ENCODE measurements around the gene SEPTIN11. TPM values are rescaled to one million over a fixed set of nuclear protein-coding genes. Genes with fewer than 3 reads are reported as not detected.
A peak's percentile ranks its signal among the peaks of the same experiment; 100 is the strongest.

Gene SEPTIN11
- 21.2 and 45.1 TPM in 2 replicates for total RNA-seq (2014; rRNA removed; shearing (Covaris generic); ENCODE audit: low replicate concordance)

DNA sequence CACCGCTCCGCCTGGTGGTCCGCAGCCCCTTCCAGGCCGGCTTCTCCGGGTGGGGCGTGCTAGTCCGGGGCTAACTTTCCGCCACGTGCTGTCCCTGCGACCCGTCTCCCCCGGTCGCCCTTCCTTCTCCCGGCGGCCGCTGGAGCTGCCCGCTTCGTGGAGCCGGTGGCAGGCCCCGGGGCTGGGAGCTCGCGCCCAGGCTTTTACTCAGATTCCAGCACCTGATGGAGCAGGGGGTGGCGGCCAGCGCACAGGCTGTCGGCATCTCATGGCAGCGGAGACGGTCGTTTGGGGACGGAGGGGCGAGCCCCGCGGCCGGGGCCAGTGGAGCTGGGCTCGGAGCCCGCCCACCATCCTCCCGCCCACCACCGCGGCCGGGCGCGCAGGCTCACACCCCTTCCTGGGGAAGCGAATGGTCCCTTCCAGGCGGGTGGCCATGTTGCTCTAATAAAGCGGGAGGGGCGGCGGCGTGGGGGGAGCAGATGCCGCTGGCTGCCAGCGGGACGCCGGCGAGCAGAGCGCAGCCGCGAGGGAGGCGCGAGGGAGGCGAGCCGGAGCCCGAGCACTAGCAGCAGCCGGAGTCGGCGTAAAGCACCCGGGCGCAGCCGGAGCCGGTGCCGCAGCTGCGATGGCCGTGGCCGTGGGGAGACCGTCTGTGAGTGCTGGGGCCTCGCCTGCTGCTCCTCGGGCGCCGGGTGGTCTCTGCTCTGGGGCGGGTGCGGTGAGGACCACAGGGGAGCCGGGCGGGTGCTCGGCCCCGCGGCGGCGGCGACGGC lies at the start of gene SEPTIN11:
Gene SEPTIN11 (plus strand): TSS at position 477 of the 776 bp plus-strand sequence. CDS start 152 bp downstream, at position 629.
- no peak within 1 kb of the TSS for H3K27ac ChIP-seq (ENCODE audit: low read length)
- peak within 1 kb of the TSS; percentile 78 for H3K4me2 ChIP-seq (ENCODE audit: low read depth, low read length, poor library complexity, severe bottlenecking)
- peak; percentile 89 for DNase-seq
- 0 out of 2 replicates have a peak, but pooled peaks cover 3% of the 10 kb centered on the region for H4K20me1 ChIP-seq (ENCODE audit: insufficient read depth, low read depth, low read length)
- H3K9ac ChIP-seq (ENCODE audit: low read length) = peak within 1 kb of the TSS; percentile 77
- peaks cover 27% of the 10 kb centered on the region for H3K79me2 ChIP-seq (ENCODE audit: low read length)
- H3K27me3 ChIP-seq (ENCODE audit: low read length) = no peaks in the 10 kb centered on the region
- H2AFZ ChIP-seq (ENCODE audit: low read length) = peak within 1 kb of the TSS; percentile 62; the same call in 1 of the 2 replicates
- peak within 1 kb of the TSS; percentile 76 for H3K4me3 ChIP-seq (ENCODE audit: low read length)
- peaks cover 20% of the 10 kb centered on the region for H3K4me1 ChIP-seq (ENCODE audit: low read length)
- H3K9me2 ChIP-seq (replicated peaks; ENCODE audit: insufficient read depth, low read length) = no peaks in the 10 kb centered on the region
- no peaks in the 10 kb centered on the region for H3K36me3 ChIP-seq (ENCODE audit: insufficient read depth, low read length)
- no peaks in the 10 kb centered on the region for H3K9me3 ChIP-seq (ENCODE audit: low read length)

DNA sequence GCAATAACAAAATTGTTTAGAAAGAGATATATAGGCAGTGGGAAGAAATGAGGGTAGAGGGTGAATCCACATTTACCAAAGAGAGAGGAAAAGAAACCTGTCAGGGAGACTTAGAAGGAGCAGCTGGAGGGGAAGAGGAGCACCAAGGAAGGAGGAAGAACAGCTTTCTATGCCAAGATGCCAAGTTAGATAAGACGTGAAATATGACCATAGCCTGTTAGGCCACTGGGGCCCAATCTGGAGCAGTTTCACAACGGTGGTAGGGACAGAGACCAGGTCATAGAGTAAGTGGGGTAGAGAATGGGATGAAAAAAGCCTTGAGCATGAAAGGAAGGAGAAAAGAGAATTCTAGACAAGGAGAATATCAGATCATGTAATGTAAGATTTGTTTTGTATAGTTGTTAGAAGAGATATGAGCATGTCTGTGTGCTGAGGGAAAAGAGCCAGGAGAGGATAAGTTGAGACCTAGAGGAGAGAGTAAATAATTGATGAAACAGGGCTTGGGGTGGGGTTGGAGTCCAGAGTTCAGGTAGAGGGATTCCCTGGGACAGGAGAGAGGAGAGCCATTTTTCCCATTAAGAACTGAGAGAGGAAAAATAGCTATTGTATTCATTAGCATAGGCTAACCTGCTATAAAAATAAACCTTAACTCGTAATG lies 47.2 kb upstream of the SEPTIN11 start:
- H3K9me2 ChIP-seq (replicated peaks; ENCODE audit: insufficient read depth, low read length) = no peaks in the 10 kb centered on the region
- H2AFZ ChIP-seq (ENCODE audit: low read length) = no peak overlapping the region
- no peaks in the 10 kb centered on the region for H3K9me3 ChIP-seq (ENCODE audit: low read length)
- no peaks in the 10 kb centered on the region for H3K4me1 ChIP-seq (ENCODE audit: low read length)
- no peaks in the 10 kb centered on the region for H3K36me3 ChIP-seq (ENCODE audit: insufficient read depth, low read length)
- H3K4me2 ChIP-seq (ENCODE audit: low read depth, low read length, poor library complexity, severe bottlenecking) = no peak overlapping the region
- no peaks in the 10 kb centered on the region for H3K27me3 ChIP-seq (ENCODE audit: low read length)
- no peaks in the 10 kb centered on the region for H4K20me1 ChIP-seq (ENCODE audit: insufficient read depth, low read depth, low read length)
- H3K4me3 ChIP-seq (ENCODE audit: low read length) = no peak overlapping the region
- H3K9ac ChIP-seq (ENCODE audit: low read length) = no peak overlapping the region
- H3K27ac ChIP-seq (ENCODE audit: low read length) = no peak overlapping the region
- DNase-seq = no peak
- H3K79me2 ChIP-seq (ENCODE audit: low read length) = no peaks in the 10 kb centered on the region

DNA sequence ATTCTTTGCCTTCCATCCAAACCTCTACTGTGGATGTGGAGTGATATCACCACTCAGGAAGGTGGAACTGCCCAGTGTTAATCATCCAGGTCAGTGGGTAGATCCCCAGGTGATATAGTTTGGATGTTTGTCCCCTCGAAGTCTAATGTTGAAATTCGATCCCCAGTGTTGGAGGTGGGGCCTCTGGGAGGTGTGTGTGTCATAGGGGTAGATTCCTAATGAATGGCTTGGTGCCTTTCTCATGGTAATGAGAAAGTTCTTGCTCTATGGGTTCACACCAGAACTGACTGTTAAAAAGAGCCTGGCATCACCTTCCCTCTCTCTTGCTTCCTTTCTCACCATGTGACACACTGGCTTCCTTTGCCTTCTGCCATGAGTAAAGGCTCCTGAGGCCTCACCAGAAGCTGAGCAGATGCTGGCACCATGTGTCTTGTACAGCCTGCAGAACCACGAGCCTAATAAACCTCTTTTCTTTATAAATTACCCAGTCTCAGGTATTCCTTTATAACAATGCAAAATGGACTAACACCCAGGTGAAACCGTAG lies 44.8 kb upstream of the SEPTIN11 start:
- H4K20me1 ChIP-seq (ENCODE audit: insufficient read depth, low read depth, low read length) = no peaks in the 10 kb centered on the region
- H2AFZ ChIP-seq (ENCODE audit: low read length) = no peak overlapping the region
- H3K36me3 ChIP-seq (ENCODE audit: insufficient read depth, low read length) = no peaks in the 10 kb centered on the region
- no peak overlapping the region for H3K4me3 ChIP-seq (ENCODE audit: low read length)
- H3K9ac ChIP-seq (ENCODE audit: low read length) = no peak overlapping the region
- no peaks in the 10 kb centered on the region for H3K9me3 ChIP-seq (ENCODE audit: low read length)
- no peaks in the 10 kb centered on the region for H3K4me1 ChIP-seq (ENCODE audit: low read length)
- no peak overlapping the region for H3K27ac ChIP-seq (ENCODE audit: low read length)
- no peak overlapping the region for H3K4me2 ChIP-seq (ENCODE audit: low read depth, low read length, poor library complexity, severe bottlenecking)
- H3K79me2 ChIP-seq (ENCODE audit: low read length) = no peaks in the 10 kb centered on the region
- H3K9me2 ChIP-seq (replicated peaks; ENCODE audit: insufficient read depth, low read length) = no peaks in the 10 kb centered on the region
- DNase-seq = no peak
- no peaks in the 10 kb centered on the region for H3K27me3 ChIP-seq (ENCODE audit: low read length)

DNA sequence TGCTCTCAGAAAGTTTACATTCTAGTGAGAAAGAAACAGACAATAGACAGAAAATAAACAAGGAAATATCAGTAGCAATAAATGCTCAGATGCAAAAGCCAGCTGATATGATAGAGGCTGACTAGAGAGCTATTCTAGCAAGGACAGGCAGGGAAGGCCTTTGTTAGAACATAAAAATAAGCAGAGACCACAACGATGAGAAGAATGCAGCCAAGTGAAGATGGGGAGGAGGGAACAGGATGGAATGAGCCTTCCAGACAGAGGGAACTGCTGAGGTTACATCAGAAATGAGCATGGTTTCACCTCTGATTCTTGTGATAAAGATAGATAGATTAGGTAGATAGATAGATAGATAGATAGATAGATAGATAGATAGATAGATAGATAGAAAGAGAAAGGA lies 44.0 kb upstream of the SEPTIN11 start:
- Histone ChIP-seq H3K27me3 (ENCODE audit: low read length) (no peaks in the 10 kb centered on the region), H3K4me2 (ENCODE audit: low read depth, low read length, poor library complexity, severe bottlenecking) (no peak overlapping the region), H3K36me3 (ENCODE audit: insufficient read depth, low read length) (no peaks in the 10 kb centered on the region), H2AFZ (ENCODE audit: low read length) (no peak overlapping the region), H3K79me2 (ENCODE audit: low read length) (no peaks in the 10 kb centered on the region), H3K27ac (ENCODE audit: low read length) (no peak overlapping the region), H4K20me1 (ENCODE audit: insufficient read depth, low read depth, low read length) (no peaks in the 10 kb centered on the region), H3K9ac (ENCODE audit: low read length) (no peak overlapping the region), H3K4me3 (ENCODE audit: low read length) (no peak overlapping the region), H3K9me2 (replicated peaks; ENCODE audit: insufficient read depth, low read length) (no peaks in the 10 kb centered on the region), H3K9me3 (ENCODE audit: low read length) (no peaks in the 10 kb centered on the region), H3K4me1 (ENCODE audit: low read length) (no peaks in the 10 kb centered on the region)
- no peak for DNase-seq

DNA sequence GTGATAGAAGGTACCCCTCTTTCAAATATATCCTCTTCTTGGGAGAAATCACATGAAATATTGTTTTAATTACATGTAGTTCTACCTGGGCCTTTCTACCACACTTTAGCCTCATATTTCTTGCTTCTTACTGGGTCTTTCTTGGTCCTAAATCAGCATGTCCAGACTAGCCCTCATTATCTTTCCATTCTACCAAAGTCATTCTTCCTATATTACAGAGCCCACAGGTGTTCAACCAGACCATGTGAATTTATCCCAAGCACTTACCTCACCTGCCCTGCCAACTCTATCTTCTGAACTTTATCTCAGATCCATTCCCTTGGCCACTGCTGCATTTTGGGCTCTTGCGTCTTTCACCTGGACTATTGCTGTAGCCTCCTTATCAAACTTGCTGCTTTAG lies 39.8 kb upstream of the SEPTIN11 start:
- Histone ChIP-seq H3K9me3 (ENCODE audit: low read length) (no peaks in the 10 kb centered on the region), H3K4me1 (ENCODE audit: low read length) (no peaks in the 10 kb centered on the region), H3K4me2 (ENCODE audit: low read depth, low read length, poor library complexity, severe bottlenecking) (no peak overlapping the region), H3K27ac (ENCODE audit: low read length) (no peak overlapping the region), H3K4me3 (ENCODE audit: low read length) (no peak overlapping the region), H4K20me1 (ENCODE audit: insufficient read depth, low read depth, low read length) (no peaks in the 10 kb centered on the region), H3K36me3 (ENCODE audit: insufficient read depth, low read length) (no peaks in the 10 kb centered on the region), H3K9me2 (replicated peaks; ENCODE audit: insufficient read depth, low read length) (no peaks in the 10 kb centered on the region), H3K79me2 (ENCODE audit: low read length) (no peaks in the 10 kb centered on the region), H3K9ac (ENCODE audit: low read length) (no peak overlapping the region), H3K27me3 (ENCODE audit: low read length) (no peaks in the 10 kb centered on the region), H2AFZ (ENCODE audit: low read length) (no peak overlapping the region)
- no peak for DNase-seq

DNA sequence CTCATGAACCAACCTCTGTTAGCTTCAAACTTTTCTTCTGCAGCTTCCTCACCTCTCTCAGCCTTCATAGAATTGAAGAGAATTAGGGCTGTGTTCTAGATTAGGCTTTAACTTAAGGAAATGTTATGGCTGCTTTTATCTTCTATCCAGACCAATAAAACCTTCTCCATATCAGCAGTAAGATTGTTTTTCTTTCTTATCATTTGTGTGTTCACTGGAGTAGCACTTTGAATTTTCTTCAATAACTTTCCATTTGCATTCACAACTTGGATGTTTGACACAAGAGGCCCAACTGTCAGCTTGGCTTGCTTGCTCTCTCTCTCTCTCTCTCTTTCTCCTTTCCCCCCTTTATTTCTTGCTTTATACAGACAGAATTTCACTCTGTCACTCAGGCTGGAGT lies 28.8 kb upstream of the SEPTIN11 start:
- no peak for DNase-seq
- H3K27me3 ChIP-seq (ENCODE audit: low read length) = no peaks in the 10 kb centered on the region
- H3K4me3 ChIP-seq (ENCODE audit: low read length) = no peak overlapping the region
- no peak overlapping the region for H2AFZ ChIP-seq (ENCODE audit: low read length)
- no peaks in the 10 kb centered on the region for H3K4me1 ChIP-seq (ENCODE audit: low read length)
- H3K9ac ChIP-seq (ENCODE audit: low read length) = no peak overlapping the region
- H3K36me3 ChIP-seq (ENCODE audit: insufficient read depth, low read length) = no peaks in the 10 kb centered on the region
- H3K79me2 ChIP-seq (ENCODE audit: low read length) = no peaks in the 10 kb centered on the region
- no peak overlapping the region for H3K27ac ChIP-seq (ENCODE audit: low read length)
- no peak overlapping the region for H3K4me2 ChIP-seq (ENCODE audit: low read depth, low read length, poor library complexity, severe bottlenecking)
- H3K9me3 ChIP-seq (ENCODE audit: low read length) = no peaks in the 10 kb centered on the region
- H4K20me1 ChIP-seq (ENCODE audit: insufficient read depth, low read depth, low read length) = no peaks in the 10 kb centered on the region
- no peaks in the 10 kb centered on the region for H3K9me2 ChIP-seq (replicated peaks; ENCODE audit: insufficient read depth, low read length)

DNA sequence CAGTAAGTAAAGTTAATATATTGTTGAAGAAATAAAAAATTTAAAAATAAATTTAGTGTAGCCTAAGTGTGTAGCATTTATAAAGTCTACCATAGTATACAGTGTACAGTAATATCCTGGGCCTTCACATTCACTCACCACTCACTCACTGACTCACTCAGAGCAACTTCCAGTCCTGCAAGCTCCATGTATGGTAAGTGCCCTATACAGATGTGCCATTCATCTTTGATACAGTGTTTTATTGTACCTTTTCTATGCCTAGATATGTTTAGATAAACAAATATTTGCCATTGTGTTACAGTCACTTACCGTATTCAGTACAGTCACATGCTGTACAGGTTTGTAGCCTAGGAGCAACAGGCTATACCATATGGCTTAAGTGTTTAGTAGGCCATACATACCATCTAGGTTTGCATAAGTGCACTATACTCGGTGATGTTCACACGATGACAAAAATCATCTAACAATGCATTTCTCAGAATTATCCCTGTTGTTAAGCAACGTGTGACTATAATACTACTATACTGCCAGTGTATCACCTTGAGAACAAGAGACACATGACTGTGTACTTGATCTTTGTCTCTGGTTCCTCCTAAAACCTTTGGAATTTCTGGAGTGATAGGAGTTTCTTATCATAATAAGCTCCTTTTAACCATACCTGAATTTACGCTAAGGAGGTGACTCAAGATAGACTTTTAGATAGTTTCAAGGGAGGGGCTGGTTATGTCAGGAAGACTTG lies 25.8 kb upstream of the SEPTIN11 start:
- Histone ChIP-seq H3K4me3 (ENCODE audit: low read length) (no peak overlapping the region), H3K4me2 (ENCODE audit: low read depth, low read length, poor library complexity, severe bottlenecking) (no peak overlapping the region), H3K27me3 (ENCODE audit: low read length) (no peaks in the 10 kb centered on the region), H2AFZ (ENCODE audit: low read length) (no peak overlapping the region), H3K9me3 (ENCODE audit: low read length) (no peaks in the 10 kb centered on the region), H4K20me1 (ENCODE audit: insufficient read depth, low read depth, low read length) (no peaks in the 10 kb centered on the region), H3K9ac (ENCODE audit: low read length) (no peak overlapping the region), H3K9me2 (replicated peaks; ENCODE audit: insufficient read depth, low read length) (no peaks in the 10 kb centered on the region), H3K79me2 (ENCODE audit: low read length) (no peaks in the 10 kb centered on the region), H3K4me1 (ENCODE audit: low read length) (no peaks in the 10 kb centered on the region), H3K36me3 (ENCODE audit: insufficient read depth, low read length) (no peaks in the 10 kb centered on the region), H3K27ac (ENCODE audit: low read length) (no peak overlapping the region)
- DNase-seq = no peak

GRCh38 chr4:76926841-76927240 lies 22.7 kb upstream of the SEPTIN11 start:
- no peak overlapping the region for H3K27ac ChIP-seq (ENCODE audit: low read length)
- no peak overlapping the region for H3K4me3 ChIP-seq (ENCODE audit: low read length)
- no peaks in the 10 kb centered on the region for H3K27me3 ChIP-seq (ENCODE audit: low read length)
- H3K4me2 ChIP-seq (ENCODE audit: low read depth, low read length, poor library complexity, severe bottlenecking) = no peak overlapping the region
- H3K4me1 ChIP-seq (ENCODE audit: low read length) = no peaks in the 10 kb centered on the region
- no peaks in the 10 kb centered on the region for H4K20me1 ChIP-seq (ENCODE audit: insufficient read depth, low read depth, low read length)
- H3K9ac ChIP-seq (ENCODE audit: low read length) = no peak overlapping the region
- no peaks in the 10 kb centered on the region for H3K36me3 ChIP-seq (ENCODE audit: insufficient read depth, low read length)
- H2AFZ ChIP-seq (ENCODE audit: low read length) = no peak overlapping the region
- no peak for DNase-seq
- no peaks in the 10 kb centered on the region for H3K79me2 ChIP-seq (ENCODE audit: low read length)
- H3K9me3 ChIP-seq (ENCODE audit: low read length) = no peaks in the 10 kb centered on the region
- H3K9me2 ChIP-seq (replicated peaks; ENCODE audit: insufficient read depth, low read length) = no peaks in the 10 kb centered on the region
